ENCODE data around the gene BTRC. TPM values are rescaled to one million over a fixed set of nuclear protein-coding genes. Genes with fewer than 3 reads are reported as not detected.
"Not testable (repeated sequence)": the region's sequence is repeated elsewhere in the genome, so short reads cannot be mapped to it uniquely, and the experiment has no call there.

Gene BTRC
- total RNA-seq, 1 donor from 2014 or later: 21.0 TPM

DNA sequence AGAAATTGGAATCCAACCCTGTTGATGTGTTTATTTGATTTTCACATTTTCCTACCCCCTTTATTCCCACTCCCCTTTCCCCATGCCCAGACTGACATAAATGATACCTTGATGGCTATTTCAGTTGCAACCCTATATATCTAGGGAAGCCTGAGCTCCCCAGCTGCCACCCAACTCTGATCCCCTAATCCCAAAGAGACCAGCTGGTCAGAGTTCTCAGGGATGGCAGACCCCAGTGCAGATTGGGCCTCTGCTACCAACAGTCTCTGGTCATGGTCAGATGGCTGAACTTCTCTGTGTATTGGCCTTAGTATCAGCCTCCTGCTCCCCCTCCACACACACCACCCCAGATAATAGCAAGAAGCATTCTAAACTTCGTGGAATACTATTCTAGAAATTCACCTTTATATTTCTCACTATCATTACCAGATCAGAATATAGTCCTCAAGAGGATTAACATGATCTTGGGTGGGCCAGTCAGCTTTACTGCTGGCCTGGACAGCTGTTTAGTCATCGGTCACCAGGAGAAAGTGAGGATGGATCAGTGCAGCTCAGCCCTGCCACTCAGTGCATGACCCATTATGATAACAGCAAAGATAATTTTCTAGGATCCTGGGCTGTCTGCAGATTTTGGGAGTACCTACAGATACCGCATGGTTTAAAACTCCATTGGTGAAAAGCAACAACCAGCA lies 24.5 kb upstream of the BTRC start:
- Mint-ChIP-seq H3K36me3 (ENCODE audit: low read depth) (no peaks in the 10 kb centered on the region), H3K27me3 (ENCODE audit: low read depth) (peaks cover 38% of the 10 kb centered on the region), H3K9me3 (no peaks in the 10 kb centered on the region), H3K4me1 (ENCODE audit: low read depth) (no peaks in the 10 kb centered on the region), H3K4me3 (ENCODE audit: low read depth) (no peak overlapping the region), H3K27ac (no peak overlapping the region)
- no peak for DNase-seq (ENCODE audit: low spot score)
- intact Hi-C loops (cut with micrococcal nuclease): no loop called here

DNA sequence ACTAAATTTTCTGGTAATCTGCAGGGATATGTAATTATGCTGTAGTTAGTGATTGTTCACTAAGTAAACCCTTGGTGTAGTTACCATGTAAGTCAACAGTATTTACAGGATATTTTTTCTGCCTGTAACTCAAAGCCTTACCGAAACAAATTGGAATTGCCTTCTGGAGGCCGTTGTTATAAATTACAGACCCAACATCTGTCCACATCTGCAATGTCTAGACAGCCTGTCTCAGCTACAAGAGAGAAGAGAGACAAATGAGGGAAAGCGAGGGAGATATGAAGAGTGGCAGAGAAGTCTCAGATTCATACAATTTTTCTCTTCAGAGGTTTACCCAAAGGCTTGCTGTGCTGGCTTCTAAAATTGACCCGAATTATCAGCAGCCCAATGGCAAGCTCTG lies 23.7 kb upstream of the BTRC start:
- no peak overlapping the region for H3K27ac Mint-ChIP-seq
- no peak for DNase-seq (ENCODE audit: low spot score)
- no peaks in the 10 kb centered on the region for H3K4me1 Mint-ChIP-seq (ENCODE audit: low read depth)
- H3K9me3 Mint-ChIP-seq: no peaks in the 10 kb centered on the region
- intact Hi-C loops (cut with micrococcal nuclease): no loop called here
- H3K27me3 Mint-ChIP-seq (ENCODE audit: low read depth): peaks cover 35% of the 10 kb centered on the region
- H3K36me3 Mint-ChIP-seq (ENCODE audit: low read depth): no peaks in the 10 kb centered on the region
- no peak overlapping the region for H3K4me3 Mint-ChIP-seq (ENCODE audit: low read depth)

GRCh38 chr10:101330631-101331225 lies 23.2 kb upstream of the BTRC start:
- DNase-seq (ENCODE audit: low spot score): no peak
- intact Hi-C loops (cut with micrococcal nuclease): no loop called here
- Mint-ChIP-seq H3K27me3 (ENCODE audit: low read depth) (peaks cover 34% of the 10 kb centered on the region), H3K36me3 (ENCODE audit: low read depth) (no peaks in the 10 kb centered on the region), H3K9me3 (no peaks in the 10 kb centered on the region), H3K4me1 (ENCODE audit: low read depth) (no peaks in the 10 kb centered on the region), H3K4me3 (ENCODE audit: low read depth) (no peak overlapping the region), H3K27ac (no peak overlapping the region)

DNA sequence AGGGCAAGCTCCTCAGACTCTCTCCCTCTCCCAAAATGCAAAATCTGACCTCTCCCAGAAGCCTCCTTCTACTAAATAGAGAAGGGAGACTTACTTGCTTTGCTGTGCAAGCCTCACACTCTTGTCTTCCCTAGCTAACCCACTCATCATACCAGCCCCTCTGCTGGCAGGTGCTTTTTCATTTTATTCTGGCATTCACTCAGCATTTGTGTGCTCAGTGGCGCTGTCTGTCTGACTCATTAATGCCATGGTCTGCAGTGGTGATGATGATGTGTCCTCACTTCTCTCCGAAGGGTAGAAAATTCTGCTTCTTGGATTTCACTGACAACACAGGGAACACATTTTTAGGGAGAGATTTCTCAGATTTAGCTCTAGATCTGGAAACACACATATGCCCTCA lies 22.0 kb upstream of the BTRC start:
- H3K4me3 Mint-ChIP-seq (ENCODE audit: low read depth): no peak overlapping the region
- H3K4me1 Mint-ChIP-seq (ENCODE audit: low read depth): no peaks in the 10 kb centered on the region
- intact Hi-C loops (cut with micrococcal nuclease): no loop called here
- peaks cover 27% of the 10 kb centered on the region for H3K27me3 Mint-ChIP-seq (ENCODE audit: low read depth)
- no peak for DNase-seq (ENCODE audit: low spot score)
- no peaks in the 10 kb centered on the region for H3K9me3 Mint-ChIP-seq
- H3K27ac Mint-ChIP-seq: no peak overlapping the region
- no peaks in the 10 kb centered on the region for H3K36me3 Mint-ChIP-seq (ENCODE audit: low read depth)

- intact Hi-C loops (cut with micrococcal nuclease); H3K36me3 Mint-ChIP-seq (ENCODE audit: low read depth); H3K27ac Mint-ChIP-seq; H3K9me3 Mint-ChIP-seq; H3K4me1 Mint-ChIP-seq (ENCODE audit: low read depth); H3K4me3 Mint-ChIP-seq (ENCODE audit: low read depth); DNase-seq (ENCODE audit: low spot score): not testable (repeated sequence)
- H3K27me3 Mint-ChIP-seq (ENCODE audit: low read depth): peaks cover 23% of the 10 kb centered on the region
Measured at GRCh38 chr10:101334259-101334658, 19.7 kb upstream of the BTRC start.

- H3K36me3 Mint-ChIP-seq (ENCODE audit: low read depth): no peaks in the 10 kb centered on the region
- no peaks in the 10 kb centered on the region for H3K9me3 Mint-ChIP-seq
- H3K27me3 Mint-ChIP-seq (ENCODE audit: low read depth): peaks cover 10% of the 10 kb centered on the region
- H3K4me1 Mint-ChIP-seq (ENCODE audit: low read depth): no peaks in the 10 kb centered on the region
- intact Hi-C loops (cut with micrococcal nuclease): no loop called here
- no peak overlapping the region for H3K4me3 Mint-ChIP-seq (ENCODE audit: low read depth)
- no peak for DNase-seq (ENCODE audit: low spot score)
- H3K27ac Mint-ChIP-seq: no peak overlapping the region
Measured at GRCh38 chr10:101336382-101336781, 17.6 kb upstream of the BTRC start.

DNA sequence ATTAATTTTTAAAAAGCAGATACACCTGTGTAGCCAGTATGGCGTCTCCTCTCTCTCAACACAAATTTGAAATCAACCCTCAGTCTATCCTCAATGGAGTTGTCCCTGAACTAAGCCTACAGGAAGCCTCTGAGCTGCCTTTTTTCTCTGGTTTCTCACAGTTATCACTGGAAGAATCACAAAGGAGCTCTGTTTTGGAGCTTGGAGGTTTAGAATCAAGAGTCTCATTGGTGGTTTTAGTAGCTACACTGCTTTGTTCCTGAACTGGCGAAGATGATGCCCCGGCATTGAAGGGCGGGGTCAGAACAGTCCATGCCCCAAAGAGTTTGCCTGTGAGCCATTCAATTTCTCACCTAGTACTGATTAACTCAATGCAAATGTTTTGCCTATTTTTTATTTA lies 16.1 kb upstream of the BTRC start:
- Mint-ChIP-seq H3K27ac (no peak overlapping the region), H3K27me3 (ENCODE audit: low read depth) (peaks cover 2% of the 10 kb centered on the region), H3K36me3 (ENCODE audit: low read depth) (no peaks in the 10 kb centered on the region), H3K9me3 (no peaks in the 10 kb centered on the region), H3K4me1 (ENCODE audit: low read depth) (no peaks in the 10 kb centered on the region), H3K4me3 (ENCODE audit: low read depth) (no peak overlapping the region)
- no peak for DNase-seq (ENCODE audit: low spot score)
- intact Hi-C loops (cut with micrococcal nuclease): no loop called here

DNA sequence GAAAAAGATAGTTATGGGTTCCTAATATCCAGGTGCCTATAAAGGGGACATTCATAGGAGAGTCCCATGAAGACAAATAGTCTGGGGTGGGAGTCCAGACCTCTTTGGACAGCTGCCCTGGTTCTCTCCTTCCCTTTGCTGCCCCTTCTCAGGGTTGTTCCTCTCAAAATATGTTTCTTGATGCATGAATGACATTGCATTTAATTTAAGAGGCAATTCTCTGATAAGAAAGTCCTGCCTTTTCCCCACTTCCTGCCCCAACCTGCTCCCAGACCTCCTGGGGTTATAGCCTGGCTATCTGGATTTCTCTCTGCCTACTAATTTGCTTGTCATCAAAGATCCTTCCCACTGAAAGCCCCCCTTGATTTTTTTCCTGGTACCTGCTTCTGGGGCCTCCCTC lies 12.5 kb upstream of the BTRC start:
- intact Hi-C loops (cut with micrococcal nuclease): no loop called here
- Mint-ChIP-seq H3K27me3 (ENCODE audit: low read depth) (peaks cover 5% of the 10 kb centered on the region), H3K36me3 (ENCODE audit: low read depth) (no peaks in the 10 kb centered on the region), H3K9me3 (no peaks in the 10 kb centered on the region), H3K4me3 (ENCODE audit: low read depth) (no peak overlapping the region), H3K27ac (no peak overlapping the region), H3K4me1 (ENCODE audit: low read depth) (no peaks in the 10 kb centered on the region)
- DNase-seq (ENCODE audit: low spot score): no peak

GRCh38 chr10:101346177-101346576 lies 7.8 kb upstream of the BTRC start:
- DNase-seq (ENCODE audit: low spot score): no peak
- Mint-ChIP-seq H3K27ac (no peak overlapping the region), H3K4me1 (ENCODE audit: low read depth) (no peaks in the 10 kb centered on the region), H3K27me3 (ENCODE audit: low read depth) (peaks cover 14% of the 10 kb centered on the region), H3K36me3 (ENCODE audit: low read depth) (no peaks in the 10 kb centered on the region), H3K9me3 (no peaks in the 10 kb centered on the region), H3K4me3 (ENCODE audit: low read depth) (no peak overlapping the region)
- intact Hi-C loops (cut with micrococcal nuclease): no loop called here

- H3K27ac Mint-ChIP-seq: no peak overlapping the region
- H3K4me3 Mint-ChIP-seq (ENCODE audit: low read depth): no peak overlapping the region
- no peaks in the 10 kb centered on the region for H3K9me3 Mint-ChIP-seq
- intact Hi-C loops (cut with micrococcal nuclease): loop anchor here (5.0 to 10.0 kb wide), 3 partner anchors 286 to 466 kb away; partner anchors contain the start of genes KAZALD1, OGA, PDZD7 and SFXN3
- peaks cover 18% of the 10 kb centered on the region for H3K27me3 Mint-ChIP-seq (ENCODE audit: low read depth)
- H3K4me1 Mint-ChIP-seq (ENCODE audit: low read depth): peaks cover 13% of the 10 kb centered on the region
- DNase-seq (ENCODE audit: low spot score): no peak
- peaks cover 7% of the 10 kb centered on the region for H3K36me3 Mint-ChIP-seq (ENCODE audit: low read depth)
Measured at GRCh38 chr10:101351017-101351416, 2.9 kb upstream of the BTRC start.

DNA sequence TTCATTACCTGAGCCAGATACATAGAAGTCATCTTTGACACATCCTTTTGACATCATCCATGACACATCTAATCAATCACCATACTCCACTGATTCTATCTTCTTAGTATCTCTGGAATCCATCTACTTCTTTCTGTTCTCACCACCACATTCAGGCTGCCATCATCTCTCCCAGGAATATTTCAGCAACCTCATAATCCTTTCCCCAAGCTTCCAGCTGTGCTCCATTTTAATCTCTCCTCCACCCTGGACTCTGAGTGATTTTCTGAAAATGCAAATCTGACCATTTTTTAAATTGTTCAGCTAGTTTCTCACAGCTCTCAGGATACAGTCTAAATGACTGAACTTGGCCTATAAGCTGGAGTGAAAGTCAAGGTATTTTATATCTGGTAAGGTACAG lies 2.5 kb upstream of the BTRC start:
- peaks cover 13% of the 10 kb centered on the region for H3K4me1 Mint-ChIP-seq (ENCODE audit: low read depth)
- H3K27ac Mint-ChIP-seq: no peak overlapping the region
- peaks cover 11% of the 10 kb centered on the region for H3K36me3 Mint-ChIP-seq (ENCODE audit: low read depth)
- no peak for DNase-seq (ENCODE audit: low spot score)
- no peak overlapping the region for H3K4me3 Mint-ChIP-seq (ENCODE audit: low read depth)
- intact Hi-C loops (cut with micrococcal nuclease): loop anchor here (5.0 to 10.0 kb wide), 3 partner anchors 287 to 466 kb away; partner anchors contain the start of genes KAZALD1, OGA, PDZD7 and SFXN3
- no peaks in the 10 kb centered on the region for H3K9me3 Mint-ChIP-seq
- peaks cover 18% of the 10 kb centered on the region for H3K27me3 Mint-ChIP-seq (ENCODE audit: low read depth)

DNA sequence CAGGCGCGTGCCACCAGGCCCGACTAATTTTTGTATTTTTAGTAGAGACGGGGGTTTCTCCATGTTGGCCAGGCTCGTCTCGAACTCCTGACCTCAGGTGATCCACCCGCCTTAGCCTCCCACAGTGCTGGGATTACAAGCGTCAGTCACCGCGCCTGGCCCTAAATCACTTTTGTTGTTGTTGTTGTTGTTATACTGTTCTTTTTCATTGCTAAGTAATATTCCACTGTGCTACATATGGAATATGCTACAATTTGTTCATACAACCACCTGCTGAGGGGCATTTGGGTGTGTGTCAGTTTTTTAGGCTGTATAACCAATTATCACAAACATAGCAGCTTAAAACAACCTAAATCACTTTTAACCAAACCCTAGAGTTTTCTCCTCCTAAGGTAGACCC lies 1.1 kb upstream of the BTRC start:
- intact Hi-C loops (cut with micrococcal nuclease): loop anchor here (1.0 to 10.0 kb wide), 4 partner anchors 27 to 464 kb away; partner anchors contain the start of genes KAZALD1, OGA, PDZD7 and SFXN3
- peaks cover 13% of the 10 kb centered on the region for H3K4me1 Mint-ChIP-seq (ENCODE audit: low read depth)
- H3K27ac Mint-ChIP-seq; H3K4me3 Mint-ChIP-seq (ENCODE audit: low read depth); H3K9me3 Mint-ChIP-seq; DNase-seq (ENCODE audit: low spot score): not testable (repeated sequence)
- H3K36me3 Mint-ChIP-seq (ENCODE audit: low read depth): peaks cover 12% of the 10 kb centered on the region
- H3K27me3 Mint-ChIP-seq (ENCODE audit: low read depth): peaks cover 18% of the 10 kb centered on the region

DNA sequence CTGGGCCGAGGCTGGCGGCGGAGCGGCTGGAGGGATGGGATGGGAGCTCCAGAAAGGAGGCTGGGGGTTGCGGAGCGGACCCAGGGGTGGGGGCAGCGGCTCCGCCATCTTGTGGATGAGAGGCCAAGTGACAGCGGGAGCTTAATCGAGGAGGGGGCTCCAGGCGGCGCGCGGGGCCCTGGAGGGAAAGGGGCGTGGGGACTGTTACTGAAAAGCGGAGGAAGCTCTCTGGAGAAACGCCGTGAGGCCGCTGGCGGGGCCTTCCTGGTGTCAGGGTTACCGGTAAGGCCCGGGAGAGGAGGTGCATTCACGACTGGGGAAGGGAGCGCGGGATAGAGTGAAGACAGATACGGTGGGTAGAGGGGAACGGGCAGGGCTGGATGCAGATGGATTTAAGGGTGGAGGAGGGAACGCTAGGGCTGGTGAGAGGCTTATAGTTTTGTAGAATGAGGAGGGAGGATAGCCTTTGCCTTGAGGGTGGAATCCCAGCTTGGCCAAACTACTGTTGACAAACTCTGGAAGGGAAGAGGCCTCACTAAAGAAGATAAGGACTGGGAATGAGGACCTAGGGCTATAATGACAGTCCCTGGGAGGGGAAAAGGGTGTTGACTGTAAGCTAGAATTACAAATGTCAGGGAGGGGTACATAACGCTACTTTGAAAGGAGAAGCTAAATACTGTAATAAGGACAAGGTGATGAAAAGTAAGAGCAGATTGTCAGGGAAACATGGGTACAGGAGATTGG lies 535 bp downstream of the BTRC start:
- intact Hi-C loops (cut with micrococcal nuclease): loop anchor here (5.0 to 10.0 kb wide), 3 partner anchors 290 to 463 kb away; partner anchors contain the start of genes KAZALD1, OGA, PDZD7 and SFXN3
- no peak for DNase-seq (ENCODE audit: low spot score)
- Mint-ChIP-seq H3K9me3 (no peaks in the 10 kb centered on the region), H3K27me3 (ENCODE audit: low read depth) (peaks cover 13% of the 10 kb centered on the region), H3K4me1 (ENCODE audit: low read depth) (peaks cover 15% of the 10 kb centered on the region), H3K36me3 (ENCODE audit: low read depth) (peaks cover 12% of the 10 kb centered on the region), H3K4me3 (ENCODE audit: low read depth) (peak overlapping the region; percentile 88), H3K27ac (peak overlapping the region; percentile 61)

Measured in activated T-helper 2 cell treated with anti-CD3 and anti-CD28 coated beads, Interferon-gamma antibody, Interleukin-2, Interleukin-4, amounts not matched to agents 10 μg/mL and 5 μg/mL and 100 μg/mL, durations not matched to agents 14 hours and 24 hours and 36 hours (primary cell).